H1 (cell line): ENCODE measurements around the gene RHOT1. TPM values are rescaled to one million over a fixed set of nuclear protein-coding genes. Genes with fewer than 3 reads are reported as not detected.

Source experiments
- CTCF ChIA-PET: fragments of 300-600 bp; sonication (Branson Sonifier 250); formaldehyde crosslinking; loops from one replicate; lab custom pipeline; 2021; ENCODE audit not compliant: partially characterized antibody; lab: Charles Lee
- POLR2A ChIA-PET: fragments of 300-600 bp; sonication (Branson Sonifier 250); formaldehyde crosslinking; loops from one replicate; lab custom pipeline; 2021; ENCODE audit warnings: inconsistent platforms; ENCODE audit not compliant: partially characterized antibody; lab: Charles Lee
- DNase-seq, 2 experiments: peaks; one replicate each; pipeline versions ENCODE4 v3.0.0 to v3.0.0-alpha.2; 2010 to 2022; ENCODE audit warnings: low spot score in 2 of 2, low read depth in 1 of 2, mixed read lengths in 1 of 2
- FAIRE-seq: peaks from 2 replicates; lab custom pipeline; 2011; peaks lifted over from hg19 to GRCh38; lab: Jason Lieb, UNC
- H2AFZ ChIP-seq: 2 replicates; pipeline ENCODE4 v1.8.1; 2012; ENCODE audit warnings: low read length, inconsistent platforms
- H2AK5ac ChIP-seq: 2 replicates; pipeline ENCODE4 v1.6.1; 2013; ENCODE audit warnings: low read depth, low read length
- H2BK120ac ChIP-seq: replicated peaks from 2 replicates; pipeline ENCODE3; 2013; ENCODE audit warnings: low read depth, low read length, inconsistent platforms
- H2BK12ac ChIP-seq: 2 replicates; pipeline ENCODE4 v1.6.1; 2013; ENCODE audit warnings: low read depth, low read length
- H2BK15ac ChIP-seq: 2 replicates; pipeline ENCODE4 v1.6.1; 2013; ENCODE audit warnings: low read length
- H2BK20ac ChIP-seq: 2 replicates; pipeline ENCODE4 v1.6.1; 2013; ENCODE audit warnings: low read length
- H2BK5ac ChIP-seq: 2 replicates; pipeline ENCODE4 v1.6.1; 2013; ENCODE audit warnings: low read depth, low read length
- H3K14ac ChIP-seq: 2 replicates; pipeline ENCODE4 v1.6.1; 2013; ENCODE audit warnings: inconsistent platforms; ENCODE audit not compliant: insufficient read length
- H3K18ac ChIP-seq: 2 replicates; pipeline ENCODE4 v1.6.1; 2013; ENCODE audit warnings: low read length; ENCODE audit errors: extremely low read depth
- H3K23ac ChIP-seq: 2 replicates; pipeline ENCODE4 v1.6.1; 2013; ENCODE audit warnings: inconsistent platforms; ENCODE audit not compliant: insufficient read length
- H3K23me2 ChIP-seq: 2 replicates; pipeline ENCODE4 v1.6.1; 2013; ENCODE audit warnings: low read depth, low read length
- H3K27ac ChIP-seq: 2 replicates; pipeline ENCODE4 v1.6.1; 2011; ENCODE audit warnings: low read depth, low read length, inconsistent platforms
- H3K27me3 ChIP-seq, 4 experiments: replicated peaks in 1 of 4; 1 replicate in 1 of 4; 2 replicates in 3 of 4; pipeline versions ENCODE4 v1.6.1 to v1.8.1; 2011 to 2013; ENCODE audit warnings: low read length in 3 of 4, mild to moderate bottlenecking in 3 of 4, inconsistent platforms in 2 of 4, mixed read lengths in 2 of 4, moderate library complexity in 1 of 4; ENCODE audit not compliant: control insufficient read depth in 3 of 4, insufficient read depth in 3 of 4; ENCODE audit errors: extremely low read depth in 1 of 4
- H3K36me3 ChIP-seq, 4 experiments: 2 replicates each; pipeline versions ENCODE4 v1.6.1 to v1.8.1; 2011 to 2013; ENCODE audit warnings: mild to moderate bottlenecking in 4 of 4, low read length in 3 of 4, moderate library complexity in 2 of 4, control low read depth in 1 of 4, inconsistent platforms in 1 of 4; ENCODE audit not compliant: insufficient read depth in 4 of 4, control insufficient read depth in 2 of 4
- H3K4ac ChIP-seq: replicated peaks from 2 replicates; pipeline ENCODE3; 2013; ENCODE audit warnings: low read length, low read depth, mixed read lengths, inconsistent platforms; ENCODE audit not compliant: insufficient read length
- H3K4me1 ChIP-seq, 4 experiments: replicated peaks in 1 of 4; 1 replicate in 1 of 4; 2 replicates in 3 of 4; pipeline versions ENCODE4 v1.6.1 to v1.8.1; 2011 to 2013; ENCODE audit warnings: low read length in 3 of 4, inconsistent platforms in 2 of 4, mixed read lengths in 1 of 4; ENCODE audit not compliant: insufficient read depth in 4 of 4, control insufficient read depth in 3 of 4
- H3K4me2 ChIP-seq, 2 experiments: 2 replicates each; pipeline versions ENCODE4 v1.6.1 to v1.8.1; 2011 to 2013; ENCODE audit warnings: low read depth in 2 of 2, low read length in 2 of 2, control low read depth in 1 of 2, inconsistent platforms in 1 of 2, mild to moderate bottlenecking in 1 of 2; ENCODE audit not compliant: insufficient read depth in 1 of 2
- H3K4me3 ChIP-seq, 4 experiments: fragments of 200-600, 300-600 bp in 1 of 4; sonication (generic), shearing (Covaris generic), sonication (Bioruptor Twin) in 1 of 4; 2 replicates each; pipeline versions ENCODE4 v1.5.1 to v1.8.1; 2011 to 2016; ENCODE audit warnings: low read length in 4 of 4, low read depth in 3 of 4, control low read depth in 2 of 4, inconsistent platforms in 2 of 4, mild to moderate bottlenecking in 2 of 4, mixed read lengths in 1 of 4, moderate library complexity in 1 of 4; ENCODE audit not compliant: insufficient read depth in 2 of 4; ENCODE audit errors: extremely low read depth in 1 of 4
- H3K56ac ChIP-seq: replicated peaks from 2 replicates; pipeline ENCODE3; 2013; ENCODE audit warnings: low read depth, mild to moderate bottlenecking, mixed read lengths, low read length, inconsistent platforms; ENCODE audit not compliant: insufficient read length
- H3K79me1 ChIP-seq: 2 replicates; pipeline ENCODE4 v1.6.1; 2013; ENCODE audit warnings: low read depth, low read length, control low read depth
- H3K79me2 ChIP-seq, 2 experiments: 2 replicates each; pipeline versions ENCODE4 v1.6.1 to v1.8.1; 2012 to 2013; ENCODE audit warnings: low read length in 2 of 2, mild to moderate bottlenecking in 2 of 2, inconsistent platforms in 1 of 2; ENCODE audit not compliant: insufficient read depth in 2 of 2, control insufficient read depth in 1 of 2
- H3K9ac ChIP-seq, 4 experiments: replicated peaks in 1 of 4; 1 replicate in 1 of 4; 2 replicates in 3 of 4; pipeline versions ENCODE4 v1.6.1 to v1.8.1; 2011 to 2013; ENCODE audit warnings: low read depth in 3 of 4, low read length in 3 of 4, control low read depth in 2 of 4, mild to moderate bottlenecking in 2 of 4, moderate library complexity in 2 of 4, inconsistent platforms in 1 of 4; ENCODE audit errors: extremely low read depth in 1 of 4
- H3K9me3 ChIP-seq, 2 experiments: 2 replicates each; pipeline versions ENCODE4 v1.6.1 to v1.8.1; 2012 to 2013; ENCODE audit warnings: mild to moderate bottlenecking in 2 of 2, moderate library complexity in 2 of 2, control low read depth in 1 of 2, inconsistent platforms in 1 of 2, low read depth in 1 of 2, low read length in 1 of 2, mixed read lengths in 1 of 2; ENCODE audit not compliant: insufficient read depth in 2 of 2
- H4K20me1 ChIP-seq, 2 experiments: replicated peaks in 1 of 2; 2 replicates each; pipeline versions ENCODE3 to v1.8.1; 2011 to 2013; ENCODE audit warnings: inconsistent platforms in 2 of 2, low read length in 2 of 2, mild to moderate bottlenecking in 1 of 2; ENCODE audit not compliant: insufficient read depth in 2 of 2, control insufficient read depth in 1 of 2
- H4K5ac ChIP-seq: 2 replicates; pipeline ENCODE4 v1.6.1; 2013; ENCODE audit warnings: low read length, low read depth, mixed read lengths, inconsistent platforms; ENCODE audit not compliant: insufficient read length
- H4K8ac ChIP-seq: 2 replicates; pipeline ENCODE4 v1.8.0; 2013; ENCODE audit warnings: mild to moderate bottlenecking, moderate library complexity, low read length, inconsistent platforms; ENCODE audit not compliant: insufficient read depth; ENCODE audit errors: extremely low read depth
- H4K91ac ChIP-seq: replicated peaks from 2 replicates; pipeline ENCODE3; 2013; ENCODE audit warnings: low read length, mixed read lengths, inconsistent platforms; ENCODE audit not compliant: insufficient read length
- CHD1 ChIP-seq: IDR thresholded peaks from 2 replicates; pipeline ENCODE4 v1.6.1; 2012; ENCODE audit warnings: low read depth, low read length, improper control_type of control experiment
- NRF1 ChIP-seq: IDR thresholded peaks from 2 replicates; pipeline ENCODE4 v1.6.1; 2011; ENCODE audit warnings: mild to moderate bottlenecking, low read depth, low read length, improper control_type of control experiment
- WGBS, 2 experiments: shearing (Covaris generic) in 1 of 2; methylation state at CpG; one replicate each; pipeline versions ENCODE4 v1.1.6 to v1.1.7; 2013 to 2015; ENCODE audit warnings: low lambda C conversion rate in 2 of 2, mixed read lengths in 2 of 2, inconsistent platforms in 1 of 2, low coverage in 1 of 2, missing lambda C conversion rate in 1 of 2; ENCODE audit not compliant: insufficient replicate concordance in 2 of 2, insufficient coverage in 1 of 2, insufficient read length in 1 of 2; ENCODE audit errors: extremely low coverage in 1 of 2, missing lambda C conversion rate in 1 of 2; 5-methylcytosine and 5-hydroxymethylcytosine counted together
- polyA plus RNA-seq, 7 experiments: library from polyadenylated mRNA; depleted of rRNA in 3 of 7; stranded (reverse) in 5 of 7; unstranded in 2 of 7; fragments of >200 nt in 5 of 7; fragments of 200-250 nt in 2 of 7; gene quantifications; 1 replicate in 5 of 7; 2 replicates in 1 of 7; 4 replicates in 1 of 7; pipeline versions ENCODE4 v1.2.1 to v1.2.3, GENCODE V29; 2011 to 2013; ENCODE audit warnings: missing spikeins in 2 of 7, mixed read lengths in 2 of 7
- total RNA-seq: library from RNA; stranded (reverse); fragmentation: NEBNext Ultra II Directional; extraction: Animal tissue kit (Norgen Biotek cat#: 25700); gene quantifications from 2 replicates; pipeline ENCODE4 v1.2.1, GENCODE V29; 2021

RHOT1 gene
- total and polyA plus RNA-seq, 2 of the 8 experiments (the other 6 are each of a cell fraction or from before 2014, with no cell fraction given) = 34.2 to 38.2 TPM

- POLR2A ChIA-PET = interaction anchor here (1.0 to 1.6 kb wide), 3 partner anchors 11 to 325 kb away, joined by 3 to 5 read pairs (median 3); partner anchors contain the start of gene RHOT1
- H2BK20ac ChIP-seq = no peak overlapping the region
Measured at GRCh38 chr17:32158870-32159585, 16.7 kb downstream of the RHOT1 start.

More at GRCh38 chr17:32158870-32159585, 16.7 kb downstream of the RHOT1 start:
- Histone ChIP-seq H2BK5ac (no peak overlapping the region), H2BK120ac (no peak overlapping the region), H3K4me3 (no peak overlapping the region), H3K56ac (no peak overlapping the region), H3K27ac (no peak overlapping the region), H3K4ac (no peak overlapping the region), H3K9ac (no peak overlapping the region), H3K79me1 (no peaks in the 10 kb centered on the region; the same call in 1 of the 2 replicates), H3K27me3 (no peaks in the 10 kb centered on the region), H2AFZ (no peak overlapping the region), H3K18ac (no peak overlapping the region; the same call in 1 of the 2 replicates), H3K14ac (no peak overlapping the region), H4K91ac (no peak overlapping the region), H3K79me2 (peaks cover 0 to 2% of the 10 kb centered on the region in 2 experiments; a peak in 1 of 4 replicates), H2BK12ac (no peak overlapping the region), H4K20me1 (peaks cover 2 to 4% of the 10 kb centered on the region in 2 experiments), H2BK15ac (no peak overlapping the region), H3K23ac (no peak overlapping the region), H3K23me2 (no peaks in the 10 kb centered on the region), H3K4me2 (no peak overlapping the region), H3K4me1 (no peaks in the 10 kb centered on the region), H4K8ac (no peak overlapping the region), H3K36me3 (peaks cover 0 to 12% (median 3%) of the 10 kb centered on the region in 4 experiments; a peak in 4 of 8 replicates)
- WGBS, 2 experiments = 96% methylated on average over 20 of the region's 20 CpGs; no CpG with 5 or more reads in 1 of the 2 experiments
- no peak for FAIRE-seq
- DNase-seq = no peak
- CTCF ChIA-PET = interaction anchor here (0.6 to 1.7 kb wide), 3 partner anchors 9 to 304 kb away, joined by 3 to 5 read pairs (median 3); no protein-coding TSS in a partner anchor
- TF ChIP-seq NRF1 = no peak
- no peak for TF ChIP-seq CHD1
- TF ChIP-seq, all 59 proteins: peak for 0
- no peak overlapping the region for H4K5ac ChIP-seq
- H3K9me3 ChIP-seq = no peaks in the 10 kb centered on the region; a peak in 1 of 4 replicates
- no peak overlapping the region; the same call in 1 of the 2 replicates for H2AK5ac ChIP-seq
